ENCODE data around the gene PPP1R10.

The PPP1R10 gene

GRCh38 chr6:30618270-30618797 lies 1.3 kb upstream of the PPP1R10 start:
- DNase-seq: no peak

DNA sequence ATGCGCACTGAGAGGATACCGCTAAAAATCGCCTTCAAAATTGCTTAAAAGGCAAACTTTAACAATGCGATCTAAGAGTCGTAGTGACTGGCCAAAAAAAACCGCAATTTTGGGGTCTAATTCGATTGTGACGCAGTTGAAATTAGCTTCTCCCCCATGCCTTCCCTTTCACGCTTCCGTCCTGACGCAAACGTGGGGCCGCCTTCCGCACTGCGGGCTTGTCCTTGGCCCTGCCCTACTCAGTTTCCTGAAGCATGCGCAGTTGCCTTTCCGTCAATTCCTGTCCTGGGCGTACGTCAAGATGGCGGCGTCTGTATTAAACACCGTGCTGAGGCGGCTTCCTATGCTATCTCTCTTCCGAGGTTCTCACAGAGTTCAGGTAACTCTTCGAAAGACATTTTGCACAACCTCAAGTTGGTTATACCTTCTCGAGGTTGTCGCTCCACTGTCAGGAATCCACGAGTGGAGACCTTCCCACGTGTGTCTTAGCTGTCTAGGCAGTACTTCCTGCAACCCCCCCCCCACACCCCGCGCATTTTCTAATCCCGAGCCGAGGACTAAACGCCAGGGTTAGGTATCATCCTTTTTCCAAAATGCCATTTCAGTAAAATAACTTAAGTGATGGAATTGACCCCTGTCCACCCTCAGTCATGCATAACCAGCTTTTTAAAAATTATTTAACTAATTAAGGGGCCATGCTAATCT lies 674 bp upstream of the PPP1R10 start, which contains the start of gene MRPS18B:
TSS of gene MRPS18B (plus strand) at position 276 of the 705 bp plus-strand sequence. CDS start at position 302, 26 bp downstream.
- peak; percentile 97 for DNase-seq

GRCh38 chr6:30615958-30616810 lies 859 bp downstream of the PPP1R10 start:
- peak; percentile 47 for DNase-seq

GRCh38 chr6:30615219-30615957 lies 1.7 kb downstream of the PPP1R10 start:
- DNase-seq: peak; percentile 82

DNA sequence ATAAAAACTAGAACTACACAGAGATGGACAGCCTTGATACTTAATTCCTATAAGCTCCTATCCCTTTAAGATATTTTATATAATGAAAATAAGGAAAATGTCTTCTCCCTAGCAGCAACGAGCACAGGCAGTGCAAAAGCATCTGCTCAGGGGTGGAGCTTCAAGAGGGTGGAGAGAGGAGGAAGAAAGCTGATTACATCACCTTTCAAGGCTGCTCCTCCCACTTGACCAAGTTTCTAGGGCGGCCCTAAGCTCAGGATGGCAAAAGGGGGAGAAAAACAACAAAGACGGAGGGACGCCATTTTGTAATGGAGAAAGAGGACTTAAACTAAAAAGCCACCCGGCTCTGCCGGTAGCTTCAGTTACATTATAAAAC lies 2.2 kb downstream of the PPP1R10 start:
- peak; percentile 97 for DNase-seq

DNA sequence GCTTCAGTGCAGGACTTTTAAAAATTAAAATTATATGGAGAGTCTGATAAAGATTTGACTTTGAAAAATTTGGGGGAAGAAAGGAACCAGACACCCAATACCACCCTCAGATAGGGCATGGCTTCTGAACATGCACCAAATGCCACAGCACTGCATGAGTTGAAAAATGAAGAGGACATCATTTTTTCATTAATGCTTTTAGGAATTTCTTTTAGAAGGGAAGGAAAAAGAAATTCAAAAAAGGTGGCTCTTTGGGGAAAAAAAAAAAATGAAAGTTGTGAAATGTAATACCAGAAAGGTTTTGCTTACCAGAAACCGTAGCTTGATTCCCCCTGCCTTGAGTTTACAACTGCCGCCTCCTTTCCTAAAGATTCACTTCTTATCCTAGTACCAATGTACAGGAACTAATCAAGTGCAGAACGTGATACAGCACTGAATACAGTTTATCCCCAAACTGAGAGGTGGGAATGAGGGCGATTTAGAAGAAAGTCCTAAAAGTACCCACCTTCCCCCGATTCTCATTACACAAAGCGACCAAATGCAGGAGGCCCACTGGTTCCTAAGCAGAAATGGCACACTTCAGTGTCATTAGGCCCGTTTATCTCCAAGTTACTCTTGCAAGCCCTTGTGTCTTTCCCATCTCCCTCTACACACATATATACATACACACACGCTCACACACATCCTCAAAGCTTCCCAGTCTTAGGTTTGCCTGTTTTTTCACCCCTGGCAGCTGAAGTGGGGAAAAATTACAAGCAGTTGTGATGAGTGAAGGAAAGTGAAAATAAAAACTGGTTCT lies 2.8 kb downstream of the PPP1R10 start:
- DNase-seq: no peak

GRCh38 chr6:30613251-30614043 lies 3.6 kb downstream of the PPP1R10 start:
- DNase-seq: peak; percentile 14

GRCh38 chr6:30612687-30613248 lies 4.3 kb downstream of the PPP1R10 start:
- peak; percentile 16 for DNase-seq

- peak; percentile 20 for DNase-seq
Observed at GRCh38 chr6:30612213-30612612, 4.8 kb downstream of the PPP1R10 start.

DNA sequence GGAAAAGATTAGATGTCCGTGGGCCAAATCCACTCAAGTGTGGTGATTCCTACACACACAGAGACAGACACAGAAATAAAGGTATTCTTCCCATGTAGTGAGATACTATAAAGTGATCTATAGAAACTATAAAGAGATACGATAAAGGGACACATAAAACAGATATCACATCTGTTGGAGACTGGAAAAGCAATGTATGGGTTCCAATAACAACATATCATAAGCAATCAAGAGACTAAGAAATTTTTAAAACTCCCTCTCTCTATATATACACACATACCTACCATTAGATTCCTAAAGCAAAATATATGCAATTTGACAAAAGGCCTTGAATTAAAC lies 5.2 kb downstream of the PPP1R10 start:
- no peak for DNase-seq

DNA sequence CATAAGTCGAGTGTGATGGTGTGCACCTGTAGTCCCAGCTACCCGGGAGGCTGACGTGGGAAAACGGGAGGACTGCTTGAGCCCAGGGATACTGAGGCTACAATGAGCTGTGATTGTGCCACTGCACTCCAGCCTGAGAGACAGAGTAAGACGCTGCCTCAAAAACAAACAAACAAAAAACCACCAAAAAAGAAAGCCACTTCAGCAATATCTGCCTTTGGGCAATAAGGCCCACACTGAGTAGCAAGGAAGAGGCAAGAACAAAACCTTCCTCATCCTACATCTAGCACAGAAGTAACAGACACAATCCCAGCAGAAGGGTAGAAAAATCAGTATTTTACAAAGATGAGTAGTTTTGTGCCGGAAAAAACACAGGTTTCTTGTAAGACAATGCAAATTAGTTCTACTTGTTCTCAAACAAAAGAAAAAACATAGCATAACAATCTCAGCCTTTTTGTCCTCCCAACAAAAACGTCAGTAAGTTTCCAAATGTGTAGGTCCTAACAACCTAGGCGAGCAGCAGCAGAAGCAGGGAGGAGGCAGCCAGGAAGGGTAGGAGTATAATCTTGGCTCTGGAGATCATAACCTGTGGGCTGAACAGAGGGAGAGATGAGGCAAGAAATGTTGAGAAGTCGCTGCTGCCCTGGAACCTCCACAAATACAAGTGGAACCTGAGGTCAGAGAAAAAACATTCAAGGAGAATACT lies 5.7 kb downstream of the PPP1R10 start:
- no peak for DNase-seq

DNA sequence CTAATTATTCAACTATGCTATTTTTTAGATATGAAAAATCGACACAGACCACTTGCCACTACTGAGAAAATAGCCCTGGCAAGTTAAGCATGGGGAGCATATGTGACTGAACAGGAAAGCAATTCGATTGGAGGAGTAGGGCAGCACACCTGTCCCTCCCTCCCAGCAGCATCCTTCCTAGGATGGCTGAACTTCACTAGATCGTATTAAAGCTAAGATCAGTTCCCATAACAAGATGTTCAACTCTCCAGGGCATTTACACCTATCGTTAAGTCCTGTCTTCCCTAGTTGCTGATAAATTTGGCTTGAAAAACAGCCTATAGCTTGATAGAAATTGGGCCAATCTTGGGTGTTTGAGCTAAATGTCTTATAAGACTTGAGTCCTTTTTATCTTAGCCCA lies 7.0 kb downstream of the PPP1R10 start:
- DNase-seq: no peak

DNA sequence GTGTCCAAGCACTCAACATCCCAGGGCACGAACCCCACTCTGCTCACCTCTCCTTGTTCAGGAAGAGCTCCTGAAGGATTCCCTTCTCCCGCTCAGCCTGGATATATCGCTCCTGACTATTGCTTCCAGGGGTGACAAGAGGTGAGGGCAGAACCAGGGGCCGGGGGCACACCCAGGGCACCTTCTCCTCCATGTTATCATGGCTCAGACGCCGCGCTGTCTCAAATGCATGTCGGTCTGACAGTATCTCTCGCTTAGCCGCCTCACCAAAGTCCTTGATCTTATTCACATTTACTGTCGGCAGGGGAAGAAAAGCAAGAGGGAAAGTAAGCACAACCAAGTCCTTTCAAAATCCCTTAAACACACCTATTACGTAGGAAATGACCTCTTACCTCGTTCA lies 13.1 kb downstream of the PPP1R10 start:
- no peak for DNase-seq

GRCh38 chr6:30601815-30602641 lies 15.0 kb downstream of the PPP1R10 start:
- no peak for DNase-seq

GRCh38 chr6:30601436-30601814 lies 15.6 kb downstream of the PPP1R10 start:
- no peak for DNase-seq

DNA sequence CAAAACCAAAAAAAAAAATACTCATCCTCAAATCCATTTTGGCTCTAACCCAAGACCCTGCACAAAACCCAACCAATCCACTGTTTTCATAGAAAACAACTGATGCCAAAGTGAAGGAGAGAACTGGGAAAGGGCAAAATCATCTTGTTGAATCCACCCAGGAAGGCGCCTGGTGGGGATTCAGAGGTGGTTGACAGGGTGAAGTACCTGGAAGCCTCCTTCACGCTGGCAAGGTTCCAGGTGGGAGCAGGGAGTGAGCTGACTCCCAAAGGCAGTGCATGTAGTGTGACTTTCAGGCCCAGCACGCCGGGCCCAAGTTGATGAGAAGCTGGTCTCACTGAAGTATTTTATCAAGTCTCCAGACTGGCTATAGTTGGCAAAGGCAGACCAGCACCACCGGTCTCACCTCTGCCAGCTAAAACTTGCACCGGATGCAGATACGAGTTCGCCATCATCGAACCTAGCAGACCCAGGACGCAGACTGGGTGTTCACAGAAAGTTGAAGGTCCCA lies 16.5 kb downstream of the PPP1R10 start:
- DNase-seq: no peak

GRCh38 chr6:30599625-30600324 lies 17.3 kb downstream of the PPP1R10 start:
- no peak for DNase-seq

DNA sequence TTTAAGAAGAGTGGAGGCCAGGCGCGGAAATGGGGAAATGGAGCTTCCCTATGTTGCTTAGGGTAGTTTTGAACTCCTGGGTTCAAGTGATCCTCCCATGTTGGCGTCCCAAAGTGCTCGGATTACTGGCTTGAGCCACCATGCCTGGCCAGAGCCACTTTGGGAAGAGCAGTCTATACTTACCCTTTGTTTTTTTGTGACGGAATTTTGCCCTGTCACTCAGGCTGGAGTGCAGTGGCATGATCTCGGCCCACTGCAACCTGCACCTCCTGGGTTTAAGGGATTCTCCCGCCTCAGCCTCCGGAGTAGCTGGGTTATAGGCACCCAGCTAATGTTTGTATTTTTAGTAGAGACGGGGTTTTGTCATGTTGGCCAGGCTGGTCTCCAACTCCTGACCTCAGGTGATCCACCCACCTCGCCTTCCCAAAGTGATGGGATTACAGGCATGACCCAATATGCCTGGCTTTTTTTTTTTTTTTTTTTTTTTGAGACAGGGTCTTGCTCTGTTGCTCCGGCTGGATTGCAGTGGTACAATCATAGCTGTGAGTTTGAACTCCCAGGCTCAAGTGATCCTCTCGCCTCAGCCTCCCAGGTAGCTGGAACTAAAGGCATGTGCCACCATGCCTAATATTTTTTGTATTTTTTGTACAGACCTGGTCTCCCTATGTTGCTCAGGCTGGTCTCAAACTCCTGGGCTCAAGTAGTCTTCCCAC lies 18.0 kb downstream of the PPP1R10 start:
- no peak for DNase-seq

All from MV-4-11 (cell line).